H9 (cell line): ENCODE results near the gene PMEPA1. TPM values are rescaled to one million over a fixed set of nuclear protein-coding genes. Genes with fewer than 3 reads are reported as not detected.

Experiments
- DNase-seq: peaks from one replicate; pipeline ENCODE4 v3.0.0-alpha.2; 2017
- H2AFZ ChIP-seq: one replicate; pipeline ENCODE4 v1.6.1; 2013; ENCODE audit warnings: mild to moderate bottlenecking, low read length, control low read depth, moderate library complexity
- H2AK5ac ChIP-seq: 2 replicates; pipeline ENCODE4 v1.6.1; 2013; ENCODE audit warnings: low read length, control low read depth, mixed read lengths; ENCODE audit not compliant: insufficient read length
- H2BK120ac ChIP-seq: one replicate; pipeline ENCODE4 v1.6.1; 2013; ENCODE audit warnings: low read depth, mild to moderate bottlenecking, low read length, control low read depth, inconsistent platforms; ENCODE audit not compliant: poor library complexity, severe bottlenecking
- H2BK12ac ChIP-seq: 2 replicates; pipeline ENCODE4 v1.6.1; 2013; ENCODE audit warnings: low read length, control low read depth, mixed read lengths, low read depth; ENCODE audit not compliant: insufficient read length
- H2BK15ac ChIP-seq: 2 replicates; pipeline ENCODE4 v1.6.1; 2013; ENCODE audit warnings: low read depth, low read length, control low read depth
- H2BK20ac ChIP-seq: one replicate; pipeline ENCODE4 v1.6.1; 2013; ENCODE audit warnings: low read depth, mild to moderate bottlenecking, low read length, control low read depth, inconsistent platforms; ENCODE audit not compliant: poor library complexity, severe bottlenecking
- H2BK5ac ChIP-seq: 2 replicates; pipeline ENCODE4 v1.6.1; 2013; ENCODE audit warnings: low read length, control low read depth, mixed read lengths; ENCODE audit not compliant: insufficient read length
- H3K14ac ChIP-seq: 2 replicates; pipeline ENCODE4 v1.6.1; 2013; ENCODE audit warnings: low read length, control low read depth; ENCODE audit not compliant: insufficient read depth
- H3K18ac ChIP-seq: 2 replicates; pipeline ENCODE4 v1.6.1; 2013; ENCODE audit warnings: low read depth, mild to moderate bottlenecking, mixed read lengths, low read length, control low read depth; ENCODE audit not compliant: insufficient read length
- H3K23ac ChIP-seq: 2 replicates; pipeline ENCODE4 v1.6.1; 2013; ENCODE audit warnings: low read length, control low read depth, mixed read lengths, low read depth; ENCODE audit not compliant: insufficient read length
- H3K23me2 ChIP-seq: 2 replicates; pipeline ENCODE4 v1.6.1; 2013; ENCODE audit warnings: low read depth, mild to moderate bottlenecking, mixed read lengths, low read length, control low read depth; ENCODE audit not compliant: insufficient read length, poor library complexity, severe bottlenecking
- H3K27ac ChIP-seq: 2 replicates; pipeline ENCODE4 v1.5.1; 2013; ENCODE audit warnings: low read length, control low read depth, mixed read lengths, low read depth; ENCODE audit not compliant: insufficient read length
- H3K27me3 ChIP-seq: 2 replicates; pipeline ENCODE4 v1.6.1; 2013; ENCODE audit warnings: low read length, control low read depth, inconsistent platforms; ENCODE audit not compliant: insufficient read depth
- H3K4ac ChIP-seq: 2 replicates; pipeline ENCODE4 v1.6.1; 2013; ENCODE audit warnings: low read depth, mild to moderate bottlenecking, control low read depth, inconsistent platforms, low read length, moderate library complexity
- H3K4me1 ChIP-seq: 2 replicates; pipeline ENCODE4 v1.6.1; 2013; ENCODE audit warnings: low read length, control low read depth, inconsistent platforms; ENCODE audit not compliant: insufficient read depth
- H3K4me2 ChIP-seq: 2 replicates; pipeline ENCODE4 v1.6.1; 2013; ENCODE audit warnings: low read length, control low read depth, mixed read lengths; ENCODE audit not compliant: insufficient read length, insufficient read depth
- H3K56ac ChIP-seq: 2 replicates; pipeline ENCODE4 v1.6.1; 2013; ENCODE audit warnings: low read depth, mild to moderate bottlenecking, mixed read lengths, low read length, control low read depth; ENCODE audit not compliant: insufficient read length
- H3K79me1 ChIP-seq: 2 replicates; pipeline ENCODE4 v1.6.1; 2013; ENCODE audit warnings: low read depth, mild to moderate bottlenecking, moderate library complexity, low read length, control low read depth, inconsistent platforms; ENCODE audit not compliant: insufficient read depth, poor library complexity, severe bottlenecking
- H3K79me2 ChIP-seq: 2 replicates; pipeline ENCODE4 v1.6.1; 2013; ENCODE audit warnings: low read length, control low read depth, inconsistent platforms; ENCODE audit not compliant: insufficient read depth
- H3K9ac ChIP-seq: 2 replicates; pipeline ENCODE4 v1.6.1; 2013; ENCODE audit warnings: low read length, control low read depth, mixed read lengths; ENCODE audit not compliant: insufficient read length; ENCODE audit errors: extremely low read depth
- H3K9me3 ChIP-seq: one replicate; pipeline ENCODE4 v1.6.1; 2013; ENCODE audit warnings: low read depth, low read length, inconsistent platforms; ENCODE audit not compliant: control insufficient read depth
- H3T11ph ChIP-seq: one replicate; pipeline ENCODE4 v1.6.1; 2013; ENCODE audit warnings: mild to moderate bottlenecking, low read length, control low read depth, inconsistent platforms
- H4K20me1 ChIP-seq: one replicate; pipeline ENCODE4 v1.6.1; 2013; ENCODE audit not compliant: control insufficient read depth, insufficient read length, insufficient read depth
- H4K5ac ChIP-seq: 2 replicates; pipeline ENCODE4 v1.6.1; 2013; ENCODE audit warnings: low read depth, mild to moderate bottlenecking, mixed read lengths, low read length, control low read depth; ENCODE audit not compliant: insufficient read length
- H4K8ac ChIP-seq: replicated peaks from 2 replicates; pipeline ENCODE4 v1.6.1; 2013; ENCODE audit warnings: low read length, control low read depth, mixed read lengths, low read depth; ENCODE audit not compliant: insufficient read length
- H4K91ac ChIP-seq: 2 replicates; pipeline ENCODE4 v1.6.1; 2013; ENCODE audit warnings: low read depth, mild to moderate bottlenecking, moderate library complexity, mixed read lengths, low read length, control low read depth; ENCODE audit not compliant: insufficient read length
- H3K27ac Mint-ChIP-seq, 3 experiments: 2 replicates in 2 of 3; 3 replicates in 1 of 3; pipeline ENCODE4 v1.8.0; 2020 to 2021; ENCODE audit warnings: mixed read lengths in 3 of 3, mild to moderate bottlenecking in 1 of 3, moderate library complexity in 1 of 3
- H3K27me3 Mint-ChIP-seq: 2 replicates; pipeline ENCODE4 v1.8.0; 2021; ENCODE audit warnings: low read depth, mild to moderate bottlenecking, moderate library complexity, mixed read lengths
- H3K36me3 Mint-ChIP-seq, 3 experiments: 2 replicates in 2 of 3; 3 replicates in 1 of 3; pipeline ENCODE4 v1.8.0; 2020 to 2021; ENCODE audit warnings: low read depth in 3 of 3, mixed read lengths in 3 of 3; ENCODE audit not compliant: insufficient read depth in 1 of 3
- H3K4me1 Mint-ChIP-seq, 2 experiments: 2 replicates each; pipeline ENCODE4 v1.8.0; 2020; ENCODE audit warnings: mixed read lengths in 2 of 2
- H3K4me3 Mint-ChIP-seq, 2 experiments: 2 replicates in 1 of 2; 3 replicates in 1 of 2; pipeline ENCODE4 v1.8.0; 2020 to 2021; ENCODE audit warnings: mild to moderate bottlenecking in 2 of 2, mixed read lengths in 2 of 2, moderate library complexity in 1 of 2
- H3K9me3 Mint-ChIP-seq, 2 experiments: 2 replicates in 1 of 2; 3 replicates in 1 of 2; pipeline ENCODE4 v1.8.0; 2020; ENCODE audit warnings: mild to moderate bottlenecking in 2 of 2, mixed read lengths in 2 of 2, moderate library complexity in 1 of 2
- CTCF ChIP-seq: fragments of 200-600 bp; sonication (generic); conservative IDR thresholded peaks from 3 replicates; pipeline ENCODE4 v1.8.0; 2021; ENCODE audit warnings: antibody characterized with exemption, mild to moderate bottlenecking
- WGBS: extraction: QIAGEN DNeasy Blood & Tissue Kit; methylation state at CpG from one replicate; pipeline ENCODE4 v1.1.7; 2013; ENCODE audit warnings: missing lambda C conversion rate, low lambda C conversion rate, mixed read lengths; ENCODE audit not compliant: insufficient read length; ENCODE audit errors: extremely low coverage; 5-methylcytosine and 5-hydroxymethylcytosine counted together
- total RNA-seq: library from RNA; stranded (reverse); gene quantifications from 2 replicates; pipeline ENCODE4 v1.2.1, GENCODE V29; 2021

Gene PMEPA1
- total RNA-seq, 1 experiment from 2014 or later = 34.6 TPM

GRCh38 chr20:57746201-57746600 lies 36.4 kb upstream of the PMEPA1 start:
- H2AFZ ChIP-seq = no peak overlapping the region
- Mint-ChIP-seq H3K36me3 (no peaks in the 10 kb centered on the region), H3K4me1 (peaks cover 32 to 33% of the 10 kb centered on the region in 2 experiments), H3K27ac (no peak overlapping the region), H3K27me3 (peaks cover 2% of the 10 kb centered on the region), H3K9me3 (no peaks in the 10 kb centered on the region), H3K4me3 (no peak overlapping the region)
- no peaks in the 10 kb centered on the region for H3K9me3 ChIP-seq
- no peak overlapping the region for H3K18ac ChIP-seq
- no peak overlapping the region for H3K23ac ChIP-seq
- no peak overlapping the region for H4K91ac ChIP-seq
- no peaks in the 10 kb centered on the region for H4K20me1 ChIP-seq
- no CpG with 5 or more reads among the region's 13 CpGs for WGBS
- no peak overlapping the region for H4K5ac ChIP-seq
- no peak overlapping the region for H3K4me2 ChIP-seq
- no peak overlapping the region for H2BK5ac ChIP-seq
- DNase-seq = no peak
- H3T11ph ChIP-seq = no peak overlapping the region
- H4K8ac ChIP-seq = no peak overlapping the region
- no peak overlapping the region for H3K4ac ChIP-seq
- no peaks in the 10 kb centered on the region for H3K27me3 ChIP-seq
- no peaks in the 10 kb centered on the region for H3K79me2 ChIP-seq
- no peak overlapping the region for H2BK15ac ChIP-seq
- no peak overlapping the region for H2BK12ac ChIP-seq
- H2BK20ac ChIP-seq = no peak overlapping the region
- H3K56ac ChIP-seq = no peak overlapping the region
- H3K4me1 ChIP-seq = no peaks in the 10 kb centered on the region
- H2BK120ac ChIP-seq = no peak overlapping the region
- H3K23me2 ChIP-seq = no peaks in the 10 kb centered on the region
- no peaks in the 10 kb centered on the region for H3K79me1 ChIP-seq
- no peak overlapping the region for H3K14ac ChIP-seq
- no peak overlapping the region for H3K27ac ChIP-seq
- no peak overlapping the region for H2AK5ac ChIP-seq
- no peak for TF ChIP-seq CTCF
- no peak overlapping the region for H3K9ac ChIP-seq
